ENCODE measurements around the gene SLC25A1. TPM values are rescaled to one million over a fixed set of nuclear protein-coding genes. Genes with fewer than 3 reads are reported as not detected.

SLC25A1 gene
- total RNA-seq, 1 donor = 63.7 TPM

- Histone ChIP-seq H3K36me3 (ENCODE audit: insufficient read depth, low read length) (peaks cover 11% of the 10 kb centered on the region), H3K9me3 (ENCODE audit: low read depth, low read length) (no peaks in the 10 kb centered on the region), H2AFZ (ENCODE audit: low read length) (no peak overlapping the region), H3K27me3 (ENCODE audit: insufficient read depth, low read length) (peaks cover 41% of the 10 kb centered on the region), H4K20me1 (ENCODE audit: insufficient read depth, low read length) (peaks cover 6% of the 10 kb centered on the region), H3K4me3 (ENCODE audit: insufficient read depth, low read length) (no peak overlapping the region), H3K79me2 (ENCODE audit: insufficient read depth, low read length) (peaks cover 23% of the 10 kb centered on the region), H3K4me1 (ENCODE audit: insufficient read depth, low read length) (peaks cover 5% of the 10 kb centered on the region), H3K27ac (ENCODE audit: low read depth, low read length) (no peak overlapping the region), H3K4me2 (ENCODE audit: insufficient read depth, low read length) (no peak overlapping the region)
- DNase-seq (ENCODE audit: insufficient read length, low spot score, missing footprints) = peak; percentile 45
- no peak for TF ChIP-seq CTCF (IDR thresholded peaks at IDR 0.05; ENCODE audit: extremely low read depth, low read depth, low read length)
These were observed 32.1 kb downstream of the SLC25A1 start for GRCh38 chr22:19146215-19146968.

GRCh38 chr22:19143967-19144400 is 34.6 kb downstream of the SLC25A1 start:
- no peak for TF ChIP-seq CTCF (IDR thresholded peaks at IDR 0.05; ENCODE audit: extremely low read depth, low read depth, low read length)
- peak overlapping the region; percentile 96 for H2AFZ ChIP-seq (ENCODE audit: low read length)
- peak; percentile 93 for DNase-seq (ENCODE audit: insufficient read length, low spot score, missing footprints)
- peak overlapping the region; percentile 92 for H3K27ac ChIP-seq (ENCODE audit: low read depth, low read length)
- H3K9me3 ChIP-seq (ENCODE audit: low read depth, low read length) = no peaks in the 10 kb centered on the region
- H3K4me2 ChIP-seq (ENCODE audit: insufficient read depth, low read length) = peak overlapping the region; percentile 93
- peaks cover 25% of the 10 kb centered on the region for H3K27me3 ChIP-seq (ENCODE audit: insufficient read depth, low read length)
- H3K79me2 ChIP-seq (ENCODE audit: insufficient read depth, low read length) = peaks cover 23% of the 10 kb centered on the region
- H4K20me1 ChIP-seq (ENCODE audit: insufficient read depth, low read length) = peaks cover 6% of the 10 kb centered on the region
- H3K4me1 ChIP-seq (ENCODE audit: insufficient read depth, low read length) = peaks cover 5% of the 10 kb centered on the region
- peak overlapping the region; percentile 100 for H3K4me3 ChIP-seq (ENCODE audit: insufficient read depth, low read length)
- H3K36me3 ChIP-seq (ENCODE audit: insufficient read depth, low read length) = peaks cover 35% of the 10 kb centered on the region

GRCh38 chr22:19143212-19143611 is 35.3 kb downstream of the SLC25A1 start:
- Histone ChIP-seq H2AFZ (ENCODE audit: low read length) (no peak overlapping the region), H3K79me2 (ENCODE audit: insufficient read depth, low read length) (peaks cover 23% of the 10 kb centered on the region), H3K4me1 (ENCODE audit: insufficient read depth, low read length) (peaks cover 5% of the 10 kb centered on the region), H3K27me3 (ENCODE audit: insufficient read depth, low read length) (peaks cover 17% of the 10 kb centered on the region), H3K4me2 (ENCODE audit: insufficient read depth, low read length) (peak overlapping the region; percentile 93), H3K27ac (ENCODE audit: low read depth, low read length) (no peak overlapping the region), H3K4me3 (ENCODE audit: insufficient read depth, low read length) (peak overlapping the region; percentile 100), H4K20me1 (ENCODE audit: insufficient read depth, low read length) (peaks cover 6% of the 10 kb centered on the region), H3K9me3 (ENCODE audit: low read depth, low read length) (no peaks in the 10 kb centered on the region), H3K36me3 (ENCODE audit: insufficient read depth, low read length) (peaks cover 40% of the 10 kb centered on the region)
- TF ChIP-seq CTCF (IDR thresholded peaks at IDR 0.05; ENCODE audit: extremely low read depth, low read depth, low read length) = no peak
- peak; percentile 11 for DNase-seq (ENCODE audit: insufficient read length, low spot score, missing footprints)

GRCh38 chr22:19142394-19142793 is 36.1 kb downstream of the SLC25A1 start:
- H4K20me1 ChIP-seq (ENCODE audit: insufficient read depth, low read length) = peaks cover 6% of the 10 kb centered on the region
- no peaks in the 10 kb centered on the region for H3K9me3 ChIP-seq (ENCODE audit: low read depth, low read length)
- no peak overlapping the region for H3K4me2 ChIP-seq (ENCODE audit: insufficient read depth, low read length)
- no peak overlapping the region for H2AFZ ChIP-seq (ENCODE audit: low read length)
- peaks cover 5% of the 10 kb centered on the region for H3K4me1 ChIP-seq (ENCODE audit: insufficient read depth, low read length)
- peaks cover 9% of the 10 kb centered on the region for H3K27me3 ChIP-seq (ENCODE audit: insufficient read depth, low read length)
- DNase-seq (ENCODE audit: insufficient read length, low spot score, missing footprints) = peak; percentile 59
- peaks cover 23% of the 10 kb centered on the region for H3K79me2 ChIP-seq (ENCODE audit: insufficient read depth, low read length)
- no peak for TF ChIP-seq CTCF (IDR thresholded peaks at IDR 0.05; ENCODE audit: extremely low read depth, low read depth, low read length)
- H3K36me3 ChIP-seq (ENCODE audit: insufficient read depth, low read length) = peaks cover 45% of the 10 kb centered on the region
- no peak overlapping the region for H3K4me3 ChIP-seq (ENCODE audit: insufficient read depth, low read length)
- no peak overlapping the region for H3K27ac ChIP-seq (ENCODE audit: low read depth, low read length)
